ENCODE results near the gene PTMA. TPM values are rescaled to one million over a fixed set of nuclear protein-coding genes. Genes with fewer than 3 reads are reported as not detected.

Gene PTMA
- total and polyA plus RNA-seq, 9 of the 15 experiments (the other 6 are each of a cell fraction or from before 2014, with no cell fraction given) = 429 to 2,322 (median 1,578) TPM

DNA sequence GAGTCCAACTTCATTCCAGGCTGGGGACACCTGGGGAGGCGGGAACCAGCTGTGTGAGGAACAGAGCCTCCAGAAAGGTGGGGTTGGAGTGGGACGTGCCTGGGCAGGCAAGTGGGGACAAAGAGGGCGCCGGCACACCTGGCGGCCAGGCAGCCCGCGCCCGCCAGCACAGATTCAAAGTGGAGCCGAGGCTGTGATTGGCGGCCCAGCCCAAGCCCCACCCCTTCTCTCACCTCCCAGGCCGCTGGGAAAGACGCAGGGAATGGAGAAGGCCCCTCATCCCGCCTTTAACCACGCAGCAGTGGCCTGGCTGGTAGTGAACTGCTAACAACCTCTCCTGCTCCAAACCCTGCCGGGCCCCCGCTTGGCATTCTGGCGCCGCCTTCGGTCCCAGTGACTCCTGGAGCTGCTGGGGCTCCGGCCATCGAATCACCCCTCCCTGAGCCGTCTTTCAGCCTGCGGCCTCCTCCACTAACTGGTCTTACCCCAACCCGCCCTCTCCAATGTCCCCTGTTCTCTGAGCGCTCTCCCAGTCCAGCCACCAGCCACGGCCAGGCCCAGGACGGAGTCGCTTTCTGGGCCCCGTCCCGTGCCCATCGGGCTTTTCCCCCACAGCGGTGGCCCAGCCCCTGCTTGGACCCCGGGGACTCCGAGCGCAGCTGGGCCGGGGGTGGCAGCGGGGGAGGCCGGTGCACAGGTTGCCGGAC, 27.9 kb upstream of the PTMA start (continued):
- TF ChIP-seq, protein P1, sequence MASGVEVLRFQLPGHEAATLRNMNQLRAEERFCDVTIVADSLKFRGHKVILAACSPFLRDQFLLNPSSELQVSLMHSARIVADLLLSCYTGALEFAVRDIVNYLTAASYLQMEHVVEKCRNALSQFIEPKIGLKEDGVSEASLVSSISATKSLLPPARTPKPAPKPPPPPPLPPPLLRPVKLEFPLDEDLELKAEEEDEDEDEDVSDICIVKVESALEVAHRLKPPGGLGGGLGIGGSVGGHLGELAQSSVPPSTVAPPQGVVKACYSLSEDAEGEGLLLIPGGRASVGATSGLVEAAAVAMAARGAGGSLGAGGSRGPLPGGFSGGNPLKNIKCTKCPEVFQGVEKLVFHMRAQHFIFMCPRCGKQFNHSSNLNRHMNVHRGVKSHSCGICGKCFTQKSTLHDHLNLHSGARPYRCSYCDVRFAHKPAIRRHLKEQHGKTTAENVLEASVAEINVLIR (CRISPR knock-in tag; IDR thresholded peaks at IDR 0.05) = no peak

DNA sequence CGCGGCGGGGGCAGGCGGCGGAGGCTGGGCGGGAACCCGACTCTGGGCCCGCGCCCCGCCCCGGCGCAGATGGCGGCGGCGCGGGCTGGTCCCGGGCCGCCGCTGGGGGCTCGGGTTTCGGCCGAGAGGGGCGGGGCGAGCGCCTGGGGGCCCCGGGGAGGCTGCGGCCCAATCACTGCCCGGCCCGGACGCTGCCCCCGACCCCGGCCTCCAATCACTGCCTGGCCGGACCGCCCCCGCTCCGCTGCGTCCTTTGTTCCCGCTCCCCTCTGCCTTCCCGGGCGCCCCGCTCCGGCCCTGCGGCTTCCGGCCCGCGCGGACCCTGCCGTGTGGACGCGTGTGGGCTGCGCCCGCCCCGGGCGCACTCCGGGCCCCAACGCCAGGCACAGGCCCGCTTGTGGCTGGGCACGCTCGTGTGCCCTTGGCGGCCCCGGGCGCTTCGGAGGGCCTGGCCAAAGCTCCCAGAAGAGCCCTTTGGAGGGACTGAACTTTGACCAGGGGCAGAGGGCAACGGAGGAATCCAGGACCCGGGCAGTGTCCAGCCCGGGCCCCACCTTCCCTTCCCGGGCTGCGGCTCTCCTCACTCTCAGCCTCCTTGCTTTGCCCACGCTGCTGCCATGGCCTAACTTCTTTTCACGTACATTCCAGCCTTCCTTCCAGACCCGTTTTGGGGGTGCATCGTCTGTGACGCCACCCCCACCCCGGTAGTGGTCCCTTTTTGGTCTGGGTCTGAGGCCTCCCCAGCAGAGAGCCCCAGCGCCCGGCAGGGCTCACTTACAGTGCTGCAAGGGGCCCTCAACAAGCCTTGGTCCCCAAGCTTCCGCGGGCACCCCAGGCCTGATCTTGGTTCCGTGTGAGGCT, 27.1 kb upstream of the PTMA start:
- peaks cover 0 to 24% of the 10 kb centered on the region in 2 experiments; a peak in 3 of 5 replicates for H3K4me1 ChIP-seq (replicated peaks in 1 of 2; ENCODE audit: control insufficient read depth in 2 of 2, insufficient read depth in 2 of 2, low read length in 2 of 2)
- intact Hi-C loops (cut with micrococcal nuclease) = no loop called here
- H3K9ac ChIP-seq (ENCODE audit: insufficient read depth in 1 of 2, low read depth in 2 of 2, low read length in 2 of 2) = peak overlapping the region in 1 of 2 experiments; percentile 81; a peak in 2 of 4 replicates
- TF ChIP-seq, protein P2, sequence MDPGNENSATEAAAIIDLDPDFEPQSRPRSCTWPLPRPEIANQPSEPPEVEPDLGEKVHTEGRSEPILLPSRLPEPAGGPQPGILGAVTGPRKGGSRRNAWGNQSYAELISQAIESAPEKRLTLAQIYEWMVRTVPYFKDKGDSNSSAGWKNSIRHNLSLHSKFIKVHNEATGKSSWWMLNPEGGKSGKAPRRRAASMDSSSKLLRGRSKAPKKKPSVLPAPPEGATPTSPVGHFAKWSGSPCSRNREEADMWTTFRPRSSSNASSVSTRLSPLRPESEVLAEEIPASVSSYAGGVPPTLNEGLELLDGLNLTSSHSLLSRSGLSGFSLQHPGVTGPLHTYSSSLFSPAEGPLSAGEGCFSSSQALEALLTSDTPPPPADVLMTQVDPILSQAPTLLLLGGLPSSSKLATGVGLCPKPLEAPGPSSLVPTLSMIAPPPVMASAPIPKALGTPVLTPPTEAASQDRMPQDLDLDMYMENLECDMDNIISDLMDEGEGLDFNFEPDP (CRISPR knock-in tag; IDR thresholded peaks at IDR 0.05) = no peak
- TF ChIP-seq GABPA (tag; conservative IDR thresholded peaks at IDR 0.05; ENCODE audit: low read depth) (peak; percentile 31; the same call in 1 of the 2 replicates), POLR2H (tag; IDR thresholded peaks at IDR 0.05; ENCODE audit: low read depth) (no peak), ZNF174 (CRISPR knock-in tag; IDR thresholded peaks at IDR 0.05) (no peak), ELF2 (CRISPR knock-in tag; IDR thresholded peaks at IDR 0.05) (no peak), ZFX (CRISPR knock-in tag; IDR thresholded peaks at IDR 0.05) (peak; percentile 42), TAF15 (IDR thresholded peaks at IDR 0.05; ENCODE audit: low read depth, low read length) (no peak), SIX5 (IDR thresholded peaks at IDR 0.05; ENCODE audit: borderline replicate concordance in 1 of 2, insufficient read depth in 1 of 2, low read depth in 1 of 2, low read length in 2 of 2) (no peak)
- TF ChIP-seq, protein P3, sequence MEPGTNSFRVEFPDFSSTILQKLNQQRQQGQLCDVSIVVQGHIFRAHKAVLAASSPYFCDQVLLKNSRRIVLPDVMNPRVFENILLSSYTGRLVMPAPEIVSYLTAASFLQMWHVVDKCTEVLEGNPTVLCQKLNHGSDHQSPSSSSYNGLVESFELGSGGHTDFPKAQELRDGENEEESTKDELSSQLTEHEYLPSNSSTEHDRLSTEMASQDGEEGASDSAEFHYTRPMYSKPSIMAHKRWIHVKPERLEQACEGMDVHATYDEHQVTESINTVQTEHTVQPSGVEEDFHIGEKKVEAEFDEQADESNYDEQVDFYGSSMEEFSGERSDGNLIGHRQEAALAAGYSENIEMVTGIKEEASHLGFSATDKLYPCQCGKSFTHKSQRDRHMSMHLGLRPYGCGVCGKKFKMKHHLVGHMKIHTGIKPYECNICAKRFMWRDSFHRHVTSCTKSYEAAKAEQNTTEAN (CRISPR knock-in tag; IDR thresholded peaks at IDR 0.05) = no peak

More for the DNA sequence above, 27.1 kb upstream of the PTMA start:
- Histone ChIP-seq H4K20me1 (replicated peaks; ENCODE audit: control insufficient read depth, insufficient read depth, low read length) (no peaks in the 10 kb centered on the region), H3K9me1 (ENCODE audit: control insufficient read depth, insufficient read depth, low read length) (no peaks in the 10 kb centered on the region), H3K27me3 (ENCODE audit: control insufficient read depth in 2 of 2, insufficient read depth in 2 of 2, low read length in 2 of 2) (peaks cover 3 to 6% of the 10 kb centered on the region in 2 experiments; a peak in 3 of 5 replicates), H2AFZ (ENCODE audit: low read depth, low read length) (peak overlapping the region; percentile 59; the same call in 1 of the 2 replicates), H3K27ac (ENCODE audit: extremely low read depth, low read depth, low read length) (no peak overlapping the region), H3K36me3 (ENCODE audit: control insufficient read depth, insufficient read depth, low read length) (no peaks in the 10 kb centered on the region), H3K4me2 (ENCODE audit: insufficient read depth, low read length) (no peak overlapping the region), H3K9me3 (replicated peaks; ENCODE audit: control insufficient read depth, insufficient read depth, low read depth, low read length) (no peaks in the 10 kb centered on the region), H3K79me2 (ENCODE audit: control insufficient read depth, insufficient read depth, low read length) (no peaks in the 10 kb centered on the region), H3K4me3 (peak overlapping the region; percentile 22)
- FAIRE-seq (no peak), ATAC-seq (peak; percentile 71), DNase-seq (ENCODE audit: extremely low read depth in 1 of 4, low spot score in 3 of 4) (peak in 3 of 4 experiments; percentile 62 to 92 (median 91))
- in situ Hi-C loops (cut with MboI) = no loop called here
- 39% methylated on average over 14 of the region's 79 CpGs for WGBS (ENCODE audit: insufficient coverage, low coverage, missing lambda C conversion rate)
- ChIA-PET CTCF (ENCODE audit: low intra/inter-chr PET ratio) (no interaction called here), POLR2A (interaction anchor here (0.9 to 3.6 kb wide), 3 partner anchors 28 to 33 kb away, joined by 3 to 17 read pairs (median 5); partner anchors contain the start of gene PTMA)
- BruUV-seq (replicated peaks) = no TSS peak

Measured in K562 (cell line).